LHCN-M2 (cell line): ENCODE data around the gene LRRTM1. TPM values are rescaled to one million over a fixed set of nuclear protein-coding genes. Genes with fewer than 3 reads are reported as not detected.

Experiments
- DNase-seq: peaks from one replicate; pipeline ENCODE4 v3.0.0-alpha.2; 2012; ENCODE audit warnings: low read depth
- total RNA-seq: library from RNA; depleted of rRNA; stranded (reverse); fragments of >200 nt; gene quantifications from 2 replicates; pipeline ENCODE4 v1.2.3, GENCODE V29; 2014

LRRTM1 gene
- total RNA-seq, 1 experiment from 2014 or later = not detected

DNA sequence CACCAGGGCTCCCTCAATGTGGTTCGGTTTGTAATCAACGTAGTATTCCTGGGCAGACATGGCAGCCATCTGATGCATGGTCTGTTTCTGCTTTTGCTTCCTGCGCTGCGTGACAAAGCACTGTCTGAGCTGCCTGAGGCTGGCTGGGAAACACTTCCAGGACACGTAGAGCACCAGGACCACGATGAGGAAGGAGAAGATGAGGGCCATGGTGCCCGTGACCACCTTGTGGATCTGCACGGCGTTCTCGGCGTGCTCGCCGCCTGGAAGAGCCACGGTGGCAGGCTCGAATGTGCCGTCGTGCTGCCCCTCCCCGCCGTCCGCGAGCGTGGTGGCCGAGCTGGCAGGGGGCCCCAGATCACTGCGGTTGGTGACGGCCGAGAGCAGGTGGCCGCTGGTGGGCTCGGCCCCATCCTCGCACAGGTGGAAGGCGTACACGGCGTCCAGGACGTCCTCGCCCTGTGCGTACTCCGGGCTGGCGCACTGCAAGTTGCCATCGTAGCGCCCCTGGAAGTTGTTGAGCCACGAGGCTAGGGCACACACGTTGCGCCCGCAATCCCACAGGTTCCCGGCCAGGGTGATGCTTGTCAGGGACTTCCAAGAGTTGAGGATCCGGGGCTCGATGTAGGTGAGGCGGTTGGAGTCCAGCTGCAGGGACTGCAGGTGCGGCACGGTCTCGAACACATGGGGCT is 2.1 kb downstream of the LRRTM1 start:
- no peak for DNase-seq

- no peak for DNase-seq
These were observed 2.6 kb downstream of the LRRTM1 start for GRCh38 chr2:80302001-80302313.

DNA sequence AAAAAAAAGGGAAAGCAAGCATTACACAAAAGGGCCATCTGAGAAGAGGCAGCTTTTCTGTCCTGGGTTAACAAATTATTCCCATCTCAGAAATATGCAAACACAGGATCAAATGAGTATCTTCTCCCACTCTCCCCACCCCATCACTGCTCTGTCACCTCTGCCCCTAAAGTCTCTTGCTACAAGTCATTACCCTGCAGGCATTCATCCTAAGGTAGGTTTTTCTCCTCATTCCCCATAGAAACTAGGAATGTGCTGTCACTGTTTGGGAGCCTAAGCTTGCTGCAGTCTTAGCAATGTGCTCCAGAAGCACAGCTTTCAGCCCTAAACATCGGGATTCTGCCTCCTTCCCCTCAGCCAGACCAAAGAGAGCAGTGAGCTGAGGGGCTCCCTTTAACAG is 3.6 kb downstream of the LRRTM1 start:
- DNase-seq = no peak

GRCh38 chr2:80300346-80300745 is 4.2 kb downstream of the LRRTM1 start:
- no peak for DNase-seq

DNA sequence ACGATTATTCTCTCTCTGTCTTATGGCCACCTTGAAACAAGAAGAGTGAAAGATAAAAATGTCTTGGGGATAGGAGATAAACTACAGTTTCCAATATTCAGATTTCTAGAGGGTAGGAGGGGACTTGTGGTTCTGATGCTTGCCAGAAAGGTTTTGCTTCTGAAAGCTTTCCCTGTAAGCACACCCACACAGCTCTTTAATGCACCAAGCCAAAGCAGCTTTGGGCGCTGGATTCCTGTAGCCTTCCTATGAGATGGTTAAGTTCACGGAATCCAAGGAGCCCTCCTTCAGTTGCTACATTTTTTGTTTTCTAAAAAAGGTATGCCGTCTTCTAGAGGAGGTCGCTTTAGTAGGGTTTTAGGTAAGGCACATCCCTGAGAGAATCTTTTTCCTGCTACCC is 4.9 kb downstream of the LRRTM1 start:
- no peak for DNase-seq

DNA sequence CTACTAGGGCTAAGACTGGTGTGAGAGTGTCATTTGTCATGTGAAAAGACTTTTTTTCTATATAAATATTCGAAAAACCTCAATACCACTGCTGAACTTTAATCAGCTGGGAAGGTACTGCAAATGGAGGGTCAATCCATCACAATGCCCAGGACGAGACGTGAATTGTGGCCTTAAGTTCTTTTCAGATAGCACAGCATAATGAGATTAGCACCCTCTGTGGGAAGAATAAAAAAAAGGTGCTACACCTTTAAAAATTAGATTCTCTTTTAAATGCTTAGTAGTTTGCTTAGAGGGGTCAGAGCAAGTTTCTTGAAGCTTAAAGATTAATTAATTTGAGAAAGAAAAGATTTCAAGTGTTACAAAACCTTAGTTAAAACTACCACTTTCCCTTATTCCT is 5.6 kb downstream of the LRRTM1 start:
- no peak for DNase-seq

- no peak for DNase-seq
These were observed 11.5 kb downstream of the LRRTM1 start for GRCh38 chr2:80293039-80293438.

DNA sequence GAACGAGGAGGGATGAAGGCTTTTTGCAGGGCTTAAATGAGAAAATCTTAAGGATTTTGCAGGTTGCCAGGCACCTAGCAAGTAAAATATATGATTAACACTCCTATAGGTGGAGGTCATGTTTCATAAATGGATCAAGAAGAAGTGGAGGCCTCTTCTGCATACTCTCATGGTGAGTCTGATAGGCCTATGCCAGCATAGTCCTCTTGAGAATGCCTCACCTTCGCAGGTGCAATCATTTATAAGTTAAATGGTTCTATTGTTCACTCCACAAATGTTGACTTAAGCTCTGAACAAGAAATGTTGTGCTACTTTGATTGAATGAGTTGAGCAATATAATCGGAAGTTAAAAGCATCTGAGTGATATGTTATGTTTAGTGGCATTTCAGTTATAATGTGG is 12.1 kb downstream of the LRRTM1 start:
- no peak for DNase-seq

DNA sequence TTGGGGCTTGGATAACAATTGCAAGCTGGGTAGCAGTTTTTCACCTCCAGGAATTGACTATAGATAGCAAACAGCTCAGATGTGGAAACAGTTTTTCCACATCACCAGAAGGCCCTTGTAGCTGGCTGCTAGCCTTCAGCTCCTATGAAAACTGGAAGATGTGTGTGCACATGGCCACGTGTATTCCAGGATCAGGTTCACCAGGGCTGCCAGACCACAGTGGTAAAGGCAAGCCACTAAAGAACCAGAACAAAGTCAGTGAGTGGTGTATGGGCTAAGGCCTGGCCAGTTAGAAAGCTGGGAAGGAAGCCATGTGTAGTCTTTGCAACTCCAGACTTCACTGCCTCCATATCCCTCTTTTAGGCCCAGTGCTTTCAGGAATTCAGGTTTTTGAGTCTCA is 12.9 kb downstream of the LRRTM1 start:
- no peak for DNase-seq

- no peak for DNase-seq
These were observed 16.0 kb downstream of the LRRTM1 start for GRCh38 chr2:80288576-80288975.

GRCh38 chr2:80281049-80281448 is 23.5 kb downstream of the LRRTM1 start:
- DNase-seq = no peak

GRCh38 chr2:80280598-80280997 is 24.0 kb downstream of the LRRTM1 start:
- no peak for DNase-seq

GRCh38 chr2:80269806-80270205 is 34.7 kb downstream of the LRRTM1 start:
- no peak for DNase-seq

- DNase-seq = no peak
These were observed 38.3 kb downstream of the LRRTM1 start for GRCh38 chr2:80266231-80266630.

DNA sequence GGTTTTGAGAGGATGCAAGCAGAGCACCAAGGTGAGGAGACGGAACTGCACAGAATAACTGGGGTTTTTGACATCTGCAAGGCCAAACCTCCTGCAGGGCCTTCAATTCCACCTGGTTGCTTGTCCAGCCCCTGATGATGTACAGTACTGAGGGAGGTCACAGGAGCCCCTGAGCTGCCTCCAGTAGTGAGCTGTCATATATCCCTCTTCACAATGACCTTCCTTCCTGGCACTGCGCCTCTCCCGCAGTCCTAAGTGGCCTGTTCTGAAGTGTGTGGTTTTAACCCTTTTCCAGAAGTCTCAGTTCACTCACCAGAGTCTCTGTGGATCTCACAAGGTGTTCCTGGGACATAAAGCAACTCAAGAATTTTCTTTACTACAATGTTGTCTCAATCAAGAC is 45.3 kb downstream of the LRRTM1 start:
- no peak for DNase-seq

DNA sequence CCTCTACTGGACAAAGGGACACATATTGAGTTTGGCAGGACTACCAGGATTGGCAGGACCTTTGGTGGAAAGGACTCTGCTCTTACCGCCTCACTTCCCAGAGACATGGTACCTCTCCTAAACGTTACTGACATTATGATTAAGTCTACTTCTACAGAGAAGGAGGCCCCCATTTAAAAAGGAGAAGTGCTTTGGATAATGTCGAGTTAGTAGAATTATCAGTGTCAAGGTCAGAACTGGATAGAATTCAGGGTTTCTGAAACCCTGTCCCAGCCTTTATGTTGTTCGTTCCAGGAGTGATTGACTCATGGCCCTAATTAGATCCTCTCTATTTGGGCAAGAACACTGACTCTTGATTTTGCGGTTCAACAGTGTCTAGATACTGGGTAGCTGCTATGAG is 45.8 kb downstream of the LRRTM1 start:
- DNase-seq = no peak

- no peak for DNase-seq
These were observed 46.2 kb downstream of the LRRTM1 start for GRCh38 chr2:80258341-80258740.

DNA sequence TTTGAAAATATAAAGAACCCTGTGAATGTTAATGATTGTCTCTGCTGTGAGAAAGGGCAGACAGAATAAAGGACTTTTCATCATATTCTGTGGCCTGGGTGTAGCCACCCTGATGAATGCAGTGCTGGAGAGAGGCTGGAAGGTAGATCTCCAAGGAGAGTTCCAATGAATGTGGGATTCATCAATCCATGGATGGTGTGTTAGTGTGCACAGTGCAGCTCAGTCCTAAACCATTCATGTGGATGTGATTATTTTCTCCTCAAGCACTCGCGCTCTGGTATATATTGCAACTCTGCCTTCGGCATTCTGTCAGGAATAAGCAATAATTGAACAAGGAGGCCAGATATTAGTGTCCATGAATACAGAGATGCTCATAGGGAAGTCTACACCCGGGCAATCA is 47.1 kb downstream of the LRRTM1 start:
- no peak for DNase-seq

- DNase-seq = no peak
These were observed 47.8 kb downstream of the LRRTM1 start for GRCh38 chr2:80256782-80257167.

DNA sequence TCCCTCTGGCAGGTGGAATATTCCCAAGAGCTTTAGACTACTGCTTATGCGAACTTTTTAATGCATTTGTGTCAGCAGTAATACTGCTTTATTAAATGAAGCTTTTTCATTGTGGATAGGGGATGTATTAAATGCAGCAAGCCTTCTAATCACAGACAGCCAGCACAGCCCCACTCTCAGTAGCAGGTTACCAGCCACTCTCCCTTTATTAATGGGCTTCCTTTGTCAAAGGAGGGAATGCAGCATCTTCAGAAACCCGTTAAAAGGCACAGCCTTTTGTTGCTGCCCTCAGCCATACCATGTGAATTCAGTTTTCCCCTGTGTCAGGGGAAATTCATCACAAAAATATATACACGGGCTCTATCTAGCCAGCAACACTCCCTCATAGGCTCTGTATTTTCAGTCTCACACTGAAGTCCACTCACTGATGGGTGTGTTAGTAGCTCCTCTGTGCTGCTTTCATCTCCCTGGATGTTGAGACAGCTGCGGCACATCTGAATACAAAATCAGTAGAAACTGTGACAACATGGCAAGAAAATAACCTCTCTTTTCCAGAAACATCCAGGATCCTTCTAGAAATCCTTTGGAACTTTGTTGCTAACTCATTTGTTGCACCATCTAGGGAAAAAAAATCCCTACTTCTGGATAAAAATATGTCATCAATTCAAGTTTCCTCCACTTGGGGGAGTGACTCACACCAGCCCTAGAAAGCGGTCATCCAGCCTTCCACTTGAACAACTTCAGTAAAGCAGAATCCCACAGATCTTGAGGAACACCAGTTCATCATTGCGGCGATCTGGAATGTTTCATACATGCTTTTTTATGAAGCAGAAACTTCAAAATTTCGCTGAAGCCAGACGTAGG is 48.4 kb downstream of the LRRTM1 start:
- no peak for DNase-seq

DNA sequence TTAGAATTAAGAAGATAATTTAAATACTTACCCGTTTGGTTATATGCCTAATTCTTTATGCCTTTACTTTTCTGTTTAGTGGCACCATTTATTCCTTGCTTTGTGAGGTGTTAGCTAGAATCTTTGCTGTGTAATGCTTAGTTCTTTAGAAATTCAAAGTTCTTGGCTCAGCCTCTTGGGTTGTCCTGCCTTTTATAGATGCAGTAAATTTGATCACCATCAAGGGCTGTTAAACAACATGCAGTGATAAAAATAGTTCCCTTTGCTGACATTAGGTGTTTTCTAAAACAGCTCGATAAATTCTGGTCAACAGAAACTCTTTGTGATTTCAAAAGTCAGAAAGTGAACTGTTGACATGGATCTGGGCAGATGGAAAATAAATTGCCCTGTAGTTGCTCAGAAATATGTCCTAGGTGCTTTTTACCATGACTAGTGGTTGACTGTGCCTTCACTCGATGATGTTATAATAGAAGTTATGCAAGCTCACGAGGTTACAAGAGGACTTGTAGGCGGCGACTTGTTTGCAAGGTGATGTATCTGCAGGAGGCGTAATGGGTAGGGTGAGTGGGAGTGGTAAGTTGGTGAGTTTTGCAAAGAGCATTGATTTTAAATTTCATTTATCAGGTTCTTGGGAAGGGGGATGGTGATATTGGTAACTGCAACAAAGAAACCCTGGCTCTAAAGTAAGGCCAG is 52.1 kb downstream of the LRRTM1 start:
- no peak for DNase-seq
